Activated CD4-positive, alpha-beta T cell treated with anti-CD3 and anti-CD28 coated beads for 36 hours (primary cell): ENCODE data around the gene CAPN11. TPM values are rescaled to one million over a fixed set of nuclear protein-coding genes. Genes with fewer than 3 reads are reported as not detected.
"Not testable (repeated sequence)": the region's sequence is repeated elsewhere in the genome, so short reads cannot be mapped to it uniquely, and the experiment has no call there.

Source experiments
- ATAC-seq: fragments of 200-7000 bp; cut with Tn5 transposase; one replicate; pipeline ENCODE4 v1.10.0; 2021; ENCODE audit warnings: mild to moderate bottlenecking, moderate library complexity
- CTCF ChIA-PET: fragments of 350-600 bp; sonication (Branson Sonifier 250); formaldehyde crosslinking; loops from one replicate; lab custom pipeline; 2021; ENCODE audit warnings: antibody characterized with exemption; lab: Charles Lee
- POLR2A ChIA-PET: fragments of 350-600 bp; sonication (Branson Sonifier 250); formaldehyde crosslinking; loops from one replicate; lab custom pipeline; 2021; ENCODE audit warnings: antibody characterized with exemption, inconsistent platforms; lab: Charles Lee
- DNase-seq: peaks from one replicate; pipeline ENCODE4 v3.0.0-alpha.2; 2020
- H3K27ac Mint-ChIP-seq: one replicate; pipeline ENCODE4 v1.8.0; 2021; ENCODE audit warnings: mixed read lengths
- H3K27me3 Mint-ChIP-seq: one replicate; pipeline ENCODE4 v1.8.0; 2021; ENCODE audit warnings: mixed read lengths
- H3K36me3 Mint-ChIP-seq: one replicate; pipeline ENCODE4 v1.8.0; 2021; ENCODE audit warnings: low read depth, mixed read lengths
- H3K4me1 Mint-ChIP-seq: one replicate; pipeline ENCODE4 v1.8.0; 2021; ENCODE audit warnings: mixed read lengths
- H3K4me3 Mint-ChIP-seq: one replicate; pipeline ENCODE4 v1.8.0; 2021; ENCODE audit warnings: mild to moderate bottlenecking, moderate library complexity, mixed read lengths
- H3K9me3 Mint-ChIP-seq: one replicate; pipeline ENCODE4 v1.8.0; 2021; ENCODE audit warnings: low read depth, mixed read lengths
- intact Hi-C, 2 experiments: fragments of 100-400 bp; cut with DNase I in 1 of 2; cut with micrococcal nuclease in 1 of 2; formaldehyde crosslinking; loops; one replicate each; pipeline versions ENCODE4 v1.14.2 to v1.15.1; 2022 to 2024; cut with DNase I, micrococcal nuclease
- total RNA-seq, 2 experiments: library from RNA; stranded (reverse); gene quantifications; one replicate each; pipeline ENCODE4 v1.2.3, GENCODE V29; 2021

Gene CAPN11
- total RNA-seq, 2 experiments from 2014 or later: 1.2 to 1.3 TPM

GRCh38 chr6:44176130-44176761, 17.6 kb downstream of the CAPN11 start:
- no peak for ATAC-seq
- DNase-seq: no peak
- Mint-ChIP-seq H3K4me1 (peaks cover 29% of the 10 kb centered on the region), H3K36me3 (no peaks in the 10 kb centered on the region), H3K9me3 (no peaks in the 10 kb centered on the region), H3K27me3 (no peaks in the 10 kb centered on the region), H3K27ac (no peak overlapping the region), H3K4me3 (no peak overlapping the region)
- intact Hi-C loops: no loop called here
- CTCF ChIA-PET: interaction anchor here (1.6 kb wide), 1 partner anchor 10 kb away, joined by 6 read pairs; no protein-coding TSS in a partner anchor
- POLR2A ChIA-PET: no interaction called here

- intact Hi-C loops: no loop called here
- no peak overlapping the region for H3K27ac Mint-ChIP-seq
- ChIA-PET POLR2A (no interaction called here), CTCF (interaction anchor here (0.8 to 1.6 kb wide), 2 partner anchors 9 to 77 kb away, joined by 4 to 6 read pairs; no protein-coding TSS in a partner anchor)
- no peaks in the 10 kb centered on the region for H3K9me3 Mint-ChIP-seq
- peaks cover 23% of the 10 kb centered on the region for H3K4me1 Mint-ChIP-seq
- no peaks in the 10 kb centered on the region for H3K27me3 Mint-ChIP-seq
- no peaks in the 10 kb centered on the region for H3K36me3 Mint-ChIP-seq
- no peak for ATAC-seq
- no peak for DNase-seq
- no peak overlapping the region for H3K4me3 Mint-ChIP-seq
These were observed 18.3 kb downstream of the CAPN11 start for GRCh38 chr6:44176762-44177509.

- intact Hi-C loops: no loop called here
- no peaks in the 10 kb centered on the region for H3K36me3 Mint-ChIP-seq
- ATAC-seq (no peak), DNase-seq (no peak)
- H3K4me3 Mint-ChIP-seq: no peak overlapping the region
- H3K27ac Mint-ChIP-seq: no peak overlapping the region
- H3K4me1 Mint-ChIP-seq: peaks cover 14% of the 10 kb centered on the region
- H3K9me3 Mint-ChIP-seq: no peaks in the 10 kb centered on the region
- POLR2A ChIA-PET: no interaction called here
- no peaks in the 10 kb centered on the region for H3K27me3 Mint-ChIP-seq
- CTCF ChIA-PET: interaction anchor here (0.8 kb wide), 1 partner anchor 408 kb away, joined by 3 read pairs; no protein-coding TSS in a partner anchor
These were observed 19.2 kb downstream of the CAPN11 start for GRCh38 chr6:44177691-44178423.

- Mint-ChIP-seq H3K27me3 (no peaks in the 10 kb centered on the region), H3K9me3 (no peaks in the 10 kb centered on the region), H3K4me1 (peaks cover 9% of the 10 kb centered on the region), H3K4me3 (no peak overlapping the region), H3K27ac (no peak overlapping the region), H3K36me3 (no peaks in the 10 kb centered on the region)
- ChIA-PET POLR2A (interaction anchor here (0.6 kb wide), 1 partner anchor 18 kb away, joined by 3 read pairs; no protein-coding TSS in a partner anchor), CTCF (interaction anchor here (0.8 to 1.4 kb wide), 3 partner anchors 28 to 409 kb away, joined by 3 to 4 read pairs (median 4); no protein-coding TSS in a partner anchor)
- intact Hi-C loops: no loop called here
- no peak for DNase-seq
- ATAC-seq: no peak
These were observed 19.9 kb downstream of the CAPN11 start for GRCh38 chr6:44178424-44179071.

GRCh38 chr6:44179072-44179536, 20.5 kb downstream of the CAPN11 start:
- ATAC-seq (no peak), DNase-seq (no peak)
- Mint-ChIP-seq H3K4me1 (peaks cover 5% of the 10 kb centered on the region), H3K9me3 (no peaks in the 10 kb centered on the region), H3K4me3 (no peak overlapping the region), H3K36me3 (no peaks in the 10 kb centered on the region), H3K27me3 (no peaks in the 10 kb centered on the region), H3K27ac (no peak overlapping the region)
- POLR2A ChIA-PET: interaction anchor here (0.6 kb wide), 1 partner anchor 18 kb away, joined by 3 read pairs; no protein-coding TSS in a partner anchor
- CTCF ChIA-PET: interaction anchor here (0.8 to 1.4 kb wide), 2 partner anchors 29 to 35 kb away, joined by 4 read pairs; no protein-coding TSS in a partner anchor
- intact Hi-C loops: no loop called here

GRCh38 chr6:44179648-44180047, 21.0 kb downstream of the CAPN11 start:
- no peaks in the 10 kb centered on the region for H3K36me3 Mint-ChIP-seq
- H3K4me3 Mint-ChIP-seq: no peak overlapping the region
- no peak overlapping the region for H3K27ac Mint-ChIP-seq
- ATAC-seq (no peak), DNase-seq (no peak)
- H3K27me3 Mint-ChIP-seq: no peaks in the 10 kb centered on the region
- intact Hi-C loops: no loop called here
- ChIA-PET CTCF (interaction anchor here (1.4 to 1.8 kb wide), 2 partner anchors 8 to 29 kb away, joined by 4 to 6 read pairs; no protein-coding TSS in a partner anchor), POLR2A (no interaction called here)
- H3K9me3 Mint-ChIP-seq: no peaks in the 10 kb centered on the region
- H3K4me1 Mint-ChIP-seq: peaks cover 5% of the 10 kb centered on the region

- no peaks in the 10 kb centered on the region for H3K36me3 Mint-ChIP-seq
- H3K27me3 Mint-ChIP-seq: no peaks in the 10 kb centered on the region
- no peak overlapping the region for H3K27ac Mint-ChIP-seq
- ChIA-PET POLR2A (no interaction called here), CTCF (interaction anchor here (0.6 to 1.8 kb wide), 4 partner anchors 9 to 73 kb away, joined by 3 to 6 read pairs (median 5); no protein-coding TSS in a partner anchor)
- ATAC-seq (no peak), DNase-seq (no peak)
- H3K4me3 Mint-ChIP-seq: no peak overlapping the region
- peaks cover 9% of the 10 kb centered on the region for H3K4me1 Mint-ChIP-seq
- H3K9me3 Mint-ChIP-seq: no peaks in the 10 kb centered on the region
- intact Hi-C loops: no loop called here
These were observed 21.8 kb downstream of the CAPN11 start for GRCh38 chr6:44180406-44180805.

GRCh38 chr6:44180886-44181285, 22.3 kb downstream of the CAPN11 start:
- Mint-ChIP-seq H3K36me3 (no peaks in the 10 kb centered on the region), H3K27me3 (no peaks in the 10 kb centered on the region), H3K27ac (no peak overlapping the region), H3K4me1 (peaks cover 11% of the 10 kb centered on the region), H3K9me3 (no peaks in the 10 kb centered on the region), H3K4me3 (no peak overlapping the region)
- intact Hi-C loops: no loop called here
- DNase-seq (no peak), ATAC-seq (no peak)
- ChIA-PET CTCF (interaction anchor here (0.6 to 1.8 kb wide), 3 partner anchors 9 to 51 kb away, joined by 5 to 6 read pairs (median 5); no protein-coding TSS in a partner anchor), POLR2A (interaction anchor here (0.6 kb wide), 1 partner anchor 20 kb away, joined by 4 read pairs; no protein-coding TSS in a partner anchor)

- H3K4me3 Mint-ChIP-seq, H3K27me3 Mint-ChIP-seq, H3K9me3 Mint-ChIP-seq, intact Hi-C loops, ATAC-seq, H3K27ac Mint-ChIP-seq, DNase-seq, H3K36me3 Mint-ChIP-seq, POLR2A ChIA-PET: not testable (repeated sequence)
- peaks cover 15% of the 10 kb centered on the region for H3K4me1 Mint-ChIP-seq
- CTCF ChIA-PET: interaction anchor here (1.8 kb wide), 1 partner anchor 10 kb away, joined by 6 read pairs; no protein-coding TSS in a partner anchor
These were observed 23.2 kb downstream of the CAPN11 start for GRCh38 chr6:44181784-44182183.

- CTCF ChIA-PET: interaction anchor here (2.3 kb wide), 1 partner anchor 10 kb away, joined by 10 read pairs; no protein-coding TSS in a partner anchor
- intact Hi-C loops: no loop called here
These were observed 24.3 kb downstream of the CAPN11 start for GRCh38 chr6:44182911-44183390.

More at GRCh38 chr6:44182911-44183390, 24.3 kb downstream of the CAPN11 start:
- Mint-ChIP-seq H3K36me3 (no peaks in the 10 kb centered on the region), H3K27me3 (no peaks in the 10 kb centered on the region), H3K4me1 (peaks cover 13% of the 10 kb centered on the region), H3K9me3 (no peaks in the 10 kb centered on the region), H3K27ac (no peak overlapping the region), H3K4me3 (no peak overlapping the region)
- no peak for ATAC-seq
- DNase-seq: no peak
- POLR2A ChIA-PET: no interaction called here
